Erythroblast (primary cell): ENCODE data around the gene CD300H.
"Not testable (repeated sequence)": the region's sequence is repeated elsewhere in the genome, so short reads cannot be mapped to it uniquely, and the experiment has no call there.

Experiments used
- DNase-seq, 2 experiments: peaks; one replicate each; lab custom pipeline; 2025; lab: John Stamatoyannopoulos, UW
- GATA1 ChIP-seq: IDR thresholded peaks from 2 replicates; pipeline ENCODE4 v1.6.1; 2011; ENCODE audit warnings: low read depth, mild to moderate bottlenecking, control low read depth, low read length, moderate library complexity
- POLR2A ChIP-seq: IDR thresholded peaks from 2 replicates; pipeline ENCODE4 v1.6.1; 2011; ENCODE audit warnings: mild to moderate bottlenecking, low read length

The CD300H gene

GRCh38 chr17:74598346-74599022, 31.2 kb upstream of the CD300H start:
- no peak for TF ChIP-seq GATA1
- TF ChIP-seq POLR2A: no peak
- DNase-seq: no peak

DNA sequence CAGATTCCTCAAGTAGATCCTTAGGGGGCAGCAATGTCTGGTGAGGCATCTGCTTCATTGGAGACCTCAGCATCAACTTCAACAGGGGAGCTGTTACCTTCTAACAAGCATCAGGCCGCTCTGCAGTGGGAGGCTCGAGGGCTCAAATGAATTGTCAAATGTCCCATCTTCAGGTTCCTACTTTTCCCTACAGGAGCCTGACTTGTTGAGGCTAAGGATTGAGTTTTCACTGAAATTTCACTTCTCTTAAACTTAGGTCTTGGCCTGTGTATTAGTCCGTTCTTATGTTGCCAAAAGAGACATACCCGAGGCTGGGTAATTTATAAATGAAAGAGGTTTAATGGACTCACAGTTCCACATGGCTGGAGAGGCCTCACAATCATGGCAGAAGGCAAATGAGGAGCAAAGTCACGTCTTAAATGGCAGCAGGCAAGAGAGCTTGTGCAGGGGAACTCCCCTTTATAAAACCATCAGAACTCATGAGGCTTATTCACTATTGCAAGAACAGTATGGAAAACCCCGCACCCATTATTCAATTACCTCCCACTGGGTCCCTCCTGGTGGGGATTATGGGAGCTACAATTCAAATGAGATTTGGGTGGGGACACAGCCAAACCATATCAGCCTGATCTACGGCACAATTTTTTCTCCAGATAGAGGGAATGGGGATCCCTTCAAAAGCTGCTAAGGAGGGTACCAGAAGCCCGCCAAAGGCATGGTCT, 29.9 kb upstream of the CD300H start:
- no peak for DNase-seq
- TF ChIP-seq GATA1: no peak
- TF ChIP-seq POLR2A: no peak

GRCh38 chr17:74595037-74595750, 27.9 kb upstream of the CD300H start:
- TF ChIP-seq POLR2A: no peak
- no peak for TF ChIP-seq GATA1

DNA sequence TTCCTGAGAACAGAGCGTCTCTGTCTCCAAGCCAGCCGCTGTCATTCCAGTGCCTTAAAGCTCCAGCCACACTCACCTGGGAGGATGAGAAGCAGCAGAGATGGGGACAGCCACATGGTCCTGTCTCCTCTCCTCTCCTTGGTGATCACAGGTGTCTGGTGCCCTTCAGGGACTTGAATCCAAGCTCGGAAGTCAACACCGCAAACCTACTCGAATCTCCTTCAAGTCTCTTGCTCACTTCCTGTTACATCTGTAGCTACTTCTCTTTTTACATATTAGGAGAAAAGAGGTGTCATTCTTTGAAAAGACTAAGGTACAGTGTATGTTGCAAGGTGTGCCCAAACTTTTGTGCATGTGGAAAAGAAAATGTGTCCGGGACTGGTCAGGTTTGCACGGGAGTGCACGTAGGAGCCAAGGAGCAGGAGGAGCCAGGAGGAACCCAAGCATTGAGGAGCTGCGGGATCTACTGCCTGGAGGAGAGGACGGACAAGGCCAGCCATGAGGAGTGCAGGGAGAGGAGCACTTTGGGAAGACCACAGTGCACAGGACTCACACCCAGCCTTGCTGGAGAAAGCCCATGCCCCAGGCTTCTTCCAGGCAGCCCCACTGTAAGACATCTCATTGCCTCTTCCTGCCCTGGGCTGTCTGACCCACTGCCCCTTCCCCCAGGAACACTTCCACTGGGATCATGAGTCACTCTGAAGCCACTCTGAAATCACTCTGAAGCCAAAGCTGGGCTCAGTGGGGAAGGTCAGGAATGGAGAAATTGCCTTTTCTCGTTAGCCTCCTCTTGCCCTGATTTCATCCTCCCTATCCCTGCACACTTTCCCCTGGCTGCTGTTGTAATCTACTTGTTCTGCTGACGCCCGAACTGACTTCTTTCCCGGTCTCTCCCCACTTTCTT, 25.0 kb upstream of the CD300H start, which contains the start of gene CD300LD:
Gene CD300LD (minus strand): TSS at position 197 of the 904 bp plus-strand sequence. CDS start 81 bp downstream, at position 116.
- TF ChIP-seq POLR2A (no peak), GATA1 (no peak)
- DNase-seq: no peak

More at GRCh38 chr17:74595037-74595750, 27.9 kb upstream of the CD300H start:
- no peak for DNase-seq

GRCh38 chr17:74591503-74591902, 24.2 kb upstream of the CD300H start:
- DNase-seq: no peak
- TF ChIP-seq GATA1 (no peak), POLR2A (no peak)

- no peak for DNase-seq
- TF ChIP-seq GATA1 (no peak), POLR2A (no peak)
These were observed 18.4 kb upstream of the CD300H start for GRCh38 chr17:74585711-74586110.

DNA sequence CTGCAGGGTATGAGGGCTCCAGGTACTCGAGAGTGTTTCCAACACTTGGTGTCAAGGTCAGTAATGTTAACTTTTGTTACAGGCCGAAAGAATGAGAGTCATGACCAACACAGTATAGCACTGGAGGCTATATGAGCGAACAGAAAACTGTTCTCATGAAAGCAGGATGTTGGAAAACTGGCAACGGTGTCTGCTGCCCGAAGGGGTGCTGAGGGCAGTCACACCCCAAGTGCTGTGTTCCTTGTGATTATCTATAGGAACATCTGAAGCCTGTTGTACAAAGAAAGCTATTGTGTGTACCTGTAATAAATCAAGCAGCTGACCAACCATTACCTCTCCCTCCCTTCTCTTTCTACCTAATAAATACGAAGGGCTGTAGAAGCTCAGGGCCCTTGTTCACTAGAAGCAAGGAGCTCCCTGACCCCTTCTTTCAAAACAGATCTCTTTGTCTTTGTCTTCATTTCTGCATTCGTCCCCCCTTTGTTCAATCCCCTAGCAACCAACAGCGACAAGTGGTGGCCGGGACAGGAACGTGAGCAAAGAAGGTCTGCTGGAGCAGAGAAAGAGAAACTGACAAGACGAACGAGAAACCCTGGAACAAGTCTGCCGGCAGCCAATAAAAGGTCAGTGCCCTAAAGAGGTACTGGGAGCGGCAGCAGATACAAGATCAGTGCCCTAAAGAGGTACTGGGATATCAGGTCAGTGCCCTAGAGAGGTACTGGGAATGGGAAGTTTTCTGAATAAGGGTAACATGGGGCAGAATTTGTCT, 17.2 kb upstream of the CD300H start:
- no peak for DNase-seq
- no peak for TF ChIP-seq POLR2A

- TF ChIP-seq GATA1 (no peak), POLR2A (no peak)
- no peak for DNase-seq
These were observed 15.3 kb upstream of the CD300H start for GRCh38 chr17:74582633-74583032.

GRCh38 chr17:74579900-74580299, 12.6 kb upstream of the CD300H start:
- no peak for DNase-seq
- TF ChIP-seq GATA1 (no peak), POLR2A (no peak)

DNA sequence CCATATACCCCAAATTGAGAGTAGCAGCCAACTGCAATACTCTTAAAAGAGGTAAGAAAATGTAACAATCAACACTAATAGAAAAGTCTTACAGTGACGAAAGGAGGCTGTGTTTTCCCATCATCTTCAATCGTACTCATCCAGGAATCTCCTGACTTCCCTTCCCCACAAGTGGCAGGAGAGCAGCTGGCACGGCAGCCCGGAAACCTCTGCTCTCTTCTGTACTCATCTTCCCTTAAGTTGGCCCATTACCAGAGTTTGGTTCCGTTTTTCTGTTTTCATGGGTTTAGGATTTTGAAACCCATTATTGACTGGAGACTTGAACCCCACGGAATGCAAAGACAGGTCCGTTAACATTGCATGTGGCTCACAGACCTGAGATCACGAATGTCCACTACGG, 11.7 kb upstream of the CD300H start:
- no peak for DNase-seq
- TF ChIP-seq POLR2A (no peak), GATA1 (no peak)

- no peak for DNase-seq
- TF ChIP-seq GATA1 (no peak), POLR2A (no peak)
These were observed 7.3 kb upstream of the CD300H start for GRCh38 chr17:74574489-74575142.

- not testable (repeated sequence) for DNase-seq
These were observed 6.3 kb upstream of the CD300H start for GRCh38 chr17:74573635-74574034.

GRCh38 chr17:74573169-74573568, 5.9 kb upstream of the CD300H start:
- TF ChIP-seq GATA1 (no peak), POLR2A (no peak)
- no peak for DNase-seq
